GM19351 (cell line): ENCODE results near the gene PLA2G15.
A peak's percentile ranks its signal among the peaks of the same experiment; 100 is the strongest.

ENCODE experiments used
- ATAC-seq: cut with Tn5 transposase; IDR thresholded peaks from one replicate; pipeline ENCODE4 v1.9.1; 2021; ENCODE audit warnings: mild to moderate bottlenecking, moderate library complexity; ENCODE audit not compliant: unreplicated experiment

The PLA2G15 gene, protein sequence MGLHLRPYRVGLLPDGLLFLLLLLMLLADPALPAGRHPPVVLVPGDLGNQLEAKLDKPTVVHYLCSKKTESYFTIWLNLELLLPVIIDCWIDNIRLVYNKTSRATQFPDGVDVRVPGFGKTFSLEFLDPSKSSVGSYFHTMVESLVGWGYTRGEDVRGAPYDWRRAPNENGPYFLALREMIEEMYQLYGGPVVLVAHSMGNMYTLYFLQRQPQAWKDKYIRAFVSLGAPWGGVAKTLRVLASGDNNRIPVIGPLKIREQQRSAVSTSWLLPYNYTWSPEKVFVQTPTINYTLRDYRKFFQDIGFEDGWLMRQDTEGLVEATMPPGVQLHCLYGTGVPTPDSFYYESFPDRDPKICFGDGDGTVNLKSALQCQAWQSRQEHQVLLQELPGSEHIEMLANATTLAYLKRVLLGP

GRCh38 chr16:68244903-68245853, at the start of gene PLA2G15:
Gene PLA2G15, plus strand, starts transcription at chr16:68245373. Its CDS starts 54 bp downstream, at chr16:68245427.
- ATAC-seq, result peak; percentile 88

DNA sequence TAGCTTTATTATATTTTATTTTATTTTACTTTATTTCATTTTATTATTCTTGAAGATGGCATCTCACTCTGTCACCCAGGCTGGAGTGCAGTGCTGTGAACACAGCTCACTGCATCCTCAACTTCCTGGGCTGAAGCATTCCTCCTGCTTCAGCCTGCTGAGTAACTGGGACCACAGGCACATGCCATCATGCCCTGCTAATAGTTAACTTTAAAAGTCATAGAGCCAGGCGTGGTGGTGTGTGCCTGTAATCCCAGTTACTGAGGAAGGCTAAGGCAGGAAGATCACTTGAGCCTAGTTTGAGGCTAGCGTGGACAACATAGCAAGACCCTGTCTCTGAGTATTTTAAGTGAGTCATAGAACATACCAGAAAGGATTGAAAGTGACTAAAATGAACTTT, 47.9 kb upstream of the PLA2G15 start:
- no peak for ATAC-seq

DNA sequence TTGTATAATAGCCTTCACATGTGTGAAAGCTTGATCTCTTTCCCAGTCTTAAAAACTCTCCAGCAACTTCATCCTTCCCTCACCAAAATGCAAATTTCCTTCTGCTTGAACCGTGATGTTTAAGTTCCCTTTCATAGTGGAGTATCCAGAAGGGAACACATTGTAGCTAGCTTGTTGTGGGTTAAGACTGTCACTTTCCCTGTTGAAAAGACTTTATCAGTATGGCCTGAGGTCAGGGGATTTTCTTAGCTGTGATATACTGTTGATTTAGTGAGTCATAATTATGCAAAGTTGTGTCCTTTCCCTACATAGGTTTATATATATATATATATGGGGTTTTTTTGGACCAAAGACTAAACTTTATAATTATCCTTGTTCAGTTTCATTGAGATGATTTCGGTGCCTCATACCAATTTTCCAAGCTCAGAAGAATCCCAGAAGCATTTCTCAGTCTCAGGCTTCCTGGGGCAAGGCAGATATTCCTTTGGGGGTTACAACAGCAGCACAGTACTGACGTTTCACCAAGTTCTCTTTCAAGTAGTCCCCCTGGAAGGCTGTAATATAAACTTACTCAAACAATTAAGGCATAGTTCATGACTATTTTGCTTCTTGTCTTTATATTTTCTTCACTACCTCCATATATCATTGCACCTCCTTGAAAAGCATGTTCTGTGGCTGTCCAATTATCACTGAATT, 44.9 kb upstream of the PLA2G15 start:
- ATAC-seq, result no peak

DNA sequence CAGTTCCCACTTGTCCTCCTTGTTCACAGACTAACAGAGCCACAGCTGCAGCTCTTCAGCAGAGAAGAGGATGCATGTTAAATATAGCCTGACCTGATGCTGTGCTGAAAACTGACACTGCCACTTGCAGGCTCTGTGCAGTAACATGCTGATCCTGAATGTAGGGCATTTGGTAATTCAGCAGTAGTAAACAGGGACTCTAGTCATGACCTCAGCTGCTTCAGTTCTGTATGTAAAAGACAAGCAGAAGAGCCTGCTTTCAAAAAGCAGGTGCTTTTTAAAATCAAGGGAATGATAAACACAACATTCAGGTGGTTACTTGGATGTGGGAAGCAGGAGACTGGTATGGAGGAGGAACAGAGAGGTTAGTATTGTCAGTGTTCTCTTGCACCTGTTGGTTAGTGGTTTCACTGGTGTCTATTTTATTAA, 43.1 kb upstream of the PLA2G15 start:
- ATAC-seq, result no peak

DNA sequence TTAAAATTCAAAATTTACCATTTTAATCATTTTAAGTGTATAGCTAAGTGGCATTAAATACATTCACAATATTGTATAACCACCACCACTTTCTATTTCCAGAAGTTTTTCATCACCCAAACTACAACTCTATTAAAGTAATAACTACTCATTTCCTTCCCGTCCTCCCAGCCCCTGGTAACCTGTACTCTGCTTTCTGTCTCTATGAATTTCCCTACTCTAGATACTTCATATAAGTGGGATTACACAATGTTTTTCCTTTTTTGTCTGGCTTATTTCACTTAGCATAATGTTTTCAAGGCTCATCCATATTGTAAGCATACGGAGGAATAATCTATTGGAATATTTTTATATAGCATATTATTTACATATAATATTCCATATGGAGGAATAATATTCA, 38.9 kb upstream of the PLA2G15 start:
- ATAC-seq, result no peak

DNA sequence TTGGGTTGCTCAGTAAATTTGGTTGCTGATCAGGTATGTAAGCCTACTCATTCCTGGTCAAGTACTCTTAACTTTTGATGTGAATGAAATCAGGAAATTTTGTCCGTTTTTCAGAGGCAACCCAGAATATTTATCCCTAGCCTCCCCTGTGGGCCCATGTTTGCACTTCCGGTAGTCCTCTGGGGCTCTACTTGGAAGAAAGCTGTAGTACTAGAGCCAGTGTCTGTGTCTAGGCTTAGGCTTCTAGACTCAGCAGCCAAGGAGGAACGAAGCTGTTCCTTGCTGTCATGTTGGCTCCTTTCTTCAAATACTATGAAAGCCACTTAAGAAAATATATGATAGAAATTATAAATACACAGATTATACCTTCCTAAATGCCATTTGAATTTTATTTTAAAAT, 30.4 kb upstream of the PLA2G15 start:
- ATAC-seq, result no peak

DNA sequence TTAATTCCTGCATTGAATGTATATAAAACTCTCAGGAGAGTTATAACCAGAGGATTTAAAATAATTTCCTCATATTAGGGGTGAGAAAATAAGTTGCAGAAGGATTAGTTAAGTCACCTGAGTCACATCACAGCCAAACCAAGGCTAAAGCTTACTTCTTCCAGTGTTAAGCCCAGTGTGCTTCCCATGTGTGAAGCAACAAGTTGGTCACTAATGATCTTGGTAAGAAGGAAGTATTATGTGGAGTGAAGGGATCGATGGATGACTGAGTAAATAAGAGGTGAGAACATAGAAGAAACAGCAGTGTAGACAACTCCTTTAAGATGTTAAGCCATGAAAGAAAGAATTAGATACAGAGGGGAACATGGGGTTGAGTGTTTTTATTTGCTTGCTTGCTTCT, 29.9 kb upstream of the PLA2G15 start:
- no peak for ATAC-seq

GRCh38 chr16:68216240-68216639, 28.9 kb upstream of the PLA2G15 start:
- ATAC-seq, result no peak

- ATAC-seq, result no peak
These were observed 27.7 kb upstream of the PLA2G15 start for GRCh38 chr16:68217506-68217905.

DNA sequence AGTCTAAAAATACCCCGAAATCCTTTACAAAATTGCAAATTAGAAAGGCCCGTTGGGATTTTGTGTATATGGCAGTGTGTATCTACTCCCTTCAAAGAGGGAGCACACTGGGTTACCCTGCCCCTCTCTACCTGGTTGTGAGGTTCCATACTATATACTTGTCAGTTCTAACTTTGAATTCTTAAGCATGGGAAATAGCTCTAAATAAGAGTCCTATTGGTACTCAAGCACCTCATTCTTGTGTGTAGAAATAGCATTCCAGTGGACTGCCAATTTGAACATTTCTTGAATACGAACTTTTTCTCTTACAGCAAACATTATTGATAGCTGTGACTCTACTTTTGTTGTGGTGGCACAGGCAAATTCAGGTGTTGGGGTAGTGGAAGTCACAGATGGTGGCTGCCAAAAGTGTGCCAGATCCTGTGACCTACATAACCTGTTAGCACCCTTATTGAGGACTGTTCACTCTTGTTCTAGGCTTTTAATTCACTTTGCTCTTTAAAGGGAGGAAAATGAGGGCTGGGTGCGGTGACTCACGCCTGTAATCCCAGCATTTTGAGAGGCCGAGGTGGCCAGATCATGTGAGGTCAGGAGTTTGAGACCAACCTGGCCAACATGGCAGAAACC, 25.3 kb upstream of the PLA2G15 start:
- ATAC-seq, result no peak

GRCh38 chr16:68223072-68223471, 22.1 kb upstream of the PLA2G15 start:
- no peak for ATAC-seq

DNA sequence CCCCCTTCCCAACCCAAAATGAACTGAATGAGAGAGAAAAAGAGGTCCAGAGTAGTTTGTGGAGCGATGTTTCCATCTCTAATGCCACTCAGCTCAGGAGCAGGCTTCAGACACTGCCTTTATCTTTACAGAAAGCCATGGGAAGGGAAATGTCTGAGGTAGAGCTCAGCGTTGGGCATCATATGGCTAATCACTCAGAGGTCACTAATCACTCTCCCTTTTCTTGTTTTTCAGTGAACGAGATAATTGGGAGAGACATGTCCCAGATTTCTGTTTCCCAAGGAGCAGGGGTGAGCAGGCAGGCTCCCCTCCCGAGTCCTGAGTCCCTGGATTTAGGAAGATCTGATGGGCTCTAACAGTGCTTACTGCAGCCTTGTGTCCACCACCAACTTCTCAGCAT, 19.1 kb upstream of the PLA2G15 start:
- no peak for ATAC-seq

DNA sequence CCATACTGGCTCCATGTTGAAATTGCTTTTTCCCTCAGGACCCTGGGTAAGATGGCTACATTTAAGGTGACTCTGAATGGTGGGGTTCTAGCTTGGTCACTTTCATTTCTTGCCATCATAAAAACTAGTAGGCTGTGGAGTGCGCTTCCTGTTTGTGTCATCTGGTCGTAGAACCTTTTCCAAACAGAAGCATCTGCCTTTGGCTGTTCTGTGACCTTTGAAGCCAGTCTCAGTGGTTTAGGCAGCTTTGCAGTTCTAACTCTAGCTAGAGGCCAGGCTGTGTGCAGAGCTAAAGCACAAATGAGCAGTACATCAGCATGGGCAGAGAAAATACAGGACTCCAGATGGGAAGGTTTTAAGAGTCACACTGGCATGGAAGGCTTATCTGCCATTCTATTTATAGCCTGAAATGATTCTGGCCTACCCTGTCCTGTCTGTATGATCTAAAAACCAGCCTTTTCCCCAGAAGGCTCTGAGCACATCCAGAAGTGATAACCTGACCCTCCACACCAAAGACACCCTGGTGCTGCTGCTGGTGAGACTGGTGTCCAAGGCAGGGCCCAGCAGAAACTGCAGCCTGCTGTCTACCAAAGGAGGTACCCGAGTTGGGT, 17.9 kb upstream of the PLA2G15 start:
- ATAC-seq, result no peak

DNA sequence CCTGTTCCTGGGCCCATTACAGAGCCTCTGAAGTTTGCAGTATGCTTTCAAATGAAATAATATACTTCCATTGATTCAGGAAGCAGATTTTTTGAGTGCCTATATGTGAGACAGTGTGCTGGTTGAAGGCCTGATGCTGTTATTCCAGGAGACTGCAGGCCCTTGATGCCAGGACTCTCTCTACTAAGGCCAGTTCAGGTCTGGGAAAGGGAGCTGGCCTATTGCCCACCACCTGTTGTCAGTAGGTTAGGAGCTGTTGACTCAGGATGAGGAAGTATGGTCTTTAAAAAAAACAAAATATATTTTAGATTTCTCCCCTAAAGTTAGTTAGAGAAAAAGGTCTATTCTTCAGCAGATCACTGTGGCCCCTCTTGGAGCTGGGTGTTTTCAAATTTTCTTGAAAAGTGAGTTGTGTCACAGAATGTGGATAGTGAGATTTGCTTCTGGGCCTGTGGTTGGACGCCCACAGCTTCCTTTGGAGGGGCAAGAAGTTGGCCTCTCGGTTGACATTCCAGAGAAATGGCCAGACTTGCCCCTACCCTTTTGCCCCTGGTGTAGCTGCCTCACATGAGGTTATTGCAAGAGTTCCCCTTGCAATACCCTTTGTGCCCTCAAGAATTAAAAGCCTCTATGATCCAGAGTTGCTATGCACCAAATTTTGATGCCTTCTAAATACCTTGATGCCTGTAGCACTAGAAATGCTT, 17.2 kb upstream of the PLA2G15 start:
- ATAC-seq, result no peak

GRCh38 chr16:68228652-68229051, 16.5 kb upstream of the PLA2G15 start:
- ATAC-seq, result no peak

- ATAC-seq, result no peak
These were observed 15.6 kb upstream of the PLA2G15 start for GRCh38 chr16:68229431-68230175.

- ATAC-seq, result no peak
These were observed 15.0 kb upstream of the PLA2G15 start for GRCh38 chr16:68230176-68230571.

GRCh38 chr16:68230956-68231355, 14.2 kb upstream of the PLA2G15 start:
- ATAC-seq, result no peak
